ENCODE measurements around the gene HOMER1. TPM values are rescaled to one million over a fixed set of nuclear protein-coding genes. Genes with fewer than 3 reads are reported as not detected.

HOMER1 gene
- total and polyA plus RNA-seq, 2 of the 4 experiments (the other 2 are of a cell fraction), result 1.9 to 6.8 TPM

GRCh38 chr5:79396265-79396664, 117.7 kb downstream of the HOMER1 start:
- DNase-seq (peak; percentile 53), ATAC-seq (ENCODE audit: low read depth) (peak; percentile 65; the same call in 1 of the 2 replicates)
- Histone ChIP-seq H3K36me3 (ENCODE audit: control insufficient read depth, insufficient read depth, low read length) (no peaks in the 10 kb centered on the region; the same call in 1 of the 2 replicates), H3K14ac (replicated peaks; ENCODE audit: low read depth, low read length) (no peak overlapping the region), H4K20me1 (ENCODE audit: insufficient read depth, low read length) (no peaks in the 10 kb centered on the region), H2BK15ac (ENCODE audit: low read depth, low read length) (no peak overlapping the region), H3K4me2 (ENCODE audit: low read depth, low read length) (no peak overlapping the region), H3K23ac (ENCODE audit: low read depth, low read length) (no peak overlapping the region), H4K91ac (ENCODE audit: insufficient read depth, low read depth, low read length) (no peak overlapping the region), H2AK9ac (replicated peaks; ENCODE audit: low read depth, low read length, poor library complexity) (no peak overlapping the region), H2BK120ac (ENCODE audit: low read depth, low read length) (no peak overlapping the region), H4K8ac (ENCODE audit: low read depth in 2 of 2, low read length in 2 of 2) (no peak overlapping the region), H2AFZ (replicated peaks; ENCODE audit: low read length, poor library complexity) (no peak overlapping the region), H3K56ac (ENCODE audit: extremely low read depth, insufficient read depth, low read length) (no peak overlapping the region), H3K4ac (ENCODE audit: low read depth, low read length) (no peak overlapping the region), H3K4me1 (ENCODE audit: control insufficient read depth, insufficient read depth, low read length) (no peaks in the 10 kb centered on the region), H3K18ac (ENCODE audit: low read depth, low read length) (no peak overlapping the region), H2BK5ac (ENCODE audit: low read depth, low read length, poor library complexity, severe bottlenecking) (no peak overlapping the region), H4K5ac (ENCODE audit: low read depth, low read length) (no peak overlapping the region), H2BK20ac (ENCODE audit: low read depth, low read length) (no peak overlapping the region), H2AK5ac (ENCODE audit: low read depth, low read length) (no peak overlapping the region), H3K9me1 (ENCODE audit: insufficient read depth, low read length) (no peaks in the 10 kb centered on the region), H3K9me3 (ENCODE audit: control insufficient read depth, insufficient read depth, low read length) (no peaks in the 10 kb centered on the region), H3K9ac (ENCODE audit: low read depth, low read length) (no peak overlapping the region), H3K27me3 (ENCODE audit: control insufficient read depth, insufficient read depth, low read length) (no peaks in the 10 kb centered on the region), H3K79me1 (ENCODE audit: low read depth in 1 of 2, low read length in 2 of 2) (no peaks in the 10 kb centered on the region), H3K27ac (ENCODE audit: insufficient read depth, low read length) (no peak overlapping the region), H3K4me3 (ENCODE audit: insufficient read depth, low read depth, low read length) (no peak overlapping the region)
- no TSS peak for BruUV-seq (replicated peaks)
- no peak for TF ChIP-seq RCOR1 (IDR thresholded peaks at IDR 0.05; ENCODE audit: insufficient replicate concordance, low read length)
- dilution Hi-C loops (cut with HindIII; ENCODE audit: low sequenced_read_pairs, unreplicated experiment), result no loop called here
- ChIA-PET POLR2A (ENCODE audit: unreplicated experiment) (no interaction called here), CTCF (interaction anchor here (0.7 kb wide), 1 partner anchor 143 kb away, joined by 3 read pairs; no protein-coding TSS in a partner anchor)
- intact Hi-C loops (cut with micrococcal nuclease), result no loop called here
- in situ Hi-C loops (cut with MboI; ENCODE audit: low sequenced_read_pairs), result no loop called here
